BLaER1 (cell line): ENCODE data around the gene KIF18B.

Source experiments
- H3K27ac ChIP-seq: shearing (Covaris generic); formaldehyde crosslinking; 2 replicates; pipeline ENCODE4 v1.8.1; 2022
- H3K27me3 ChIP-seq: shearing (Covaris generic); formaldehyde crosslinking; 2 replicates; pipeline ENCODE4 v1.8.1; 2022
- H3K36me3 ChIP-seq: shearing (Covaris generic); formaldehyde crosslinking; 2 replicates; pipeline ENCODE4 v1.8.1; 2022
- H3K4me1 ChIP-seq: shearing (Covaris generic); formaldehyde crosslinking; 2 replicates; pipeline ENCODE4 v1.8.1; 2022
- H3K4me2 ChIP-seq: shearing (Covaris generic); formaldehyde crosslinking; 2 replicates; pipeline ENCODE4 v1.8.1; 2022
- H3K4me3 ChIP-seq: shearing (Covaris generic); formaldehyde crosslinking; 2 replicates; pipeline ENCODE4 v1.8.1; 2022
- H3K9ac ChIP-seq: shearing (Covaris generic); formaldehyde crosslinking; 2 replicates; pipeline ENCODE4 v1.8.1; 2022
- H3K9me3 ChIP-seq: shearing (Covaris generic); formaldehyde crosslinking; 2 replicates; pipeline ENCODE4 v1.8.1; 2022
- H4K20me1 ChIP-seq: shearing (Covaris generic); formaldehyde crosslinking; 2 replicates; pipeline ENCODE4 v1.8.1; 2022
- Cebpa-rat ChIP-seq: shearing (Covaris generic); IDR thresholded peaks from 2 replicates; pipeline ENCODE4 v1.8.1; 2022

KIF18B gene

GRCh38 chr17:44921122-44921882 is 26.3 kb downstream of the KIF18B start:
- H3K27ac ChIP-seq: peak overlapping the region; percentile 26; the same call in 1 of the 2 replicates
- H3K27me3 ChIP-seq: no peaks in the 10 kb centered on the region
- peak overlapping the region; percentile 72 for H3K4me2 ChIP-seq
- no peaks in the 10 kb centered on the region for H4K20me1 ChIP-seq
- no peak for TF ChIP-seq Cebpa-rat
- peak overlapping the region; percentile 6; the same call in 1 of the 2 replicates for H3K4me3 ChIP-seq
- H3K4me1 ChIP-seq: peaks cover 32% of the 10 kb centered on the region
- H3K9ac ChIP-seq: no peak overlapping the region
- peaks cover 21% of the 10 kb centered on the region for H3K36me3 ChIP-seq
- no peaks in the 10 kb centered on the region for H3K9me3 ChIP-seq

DNA sequence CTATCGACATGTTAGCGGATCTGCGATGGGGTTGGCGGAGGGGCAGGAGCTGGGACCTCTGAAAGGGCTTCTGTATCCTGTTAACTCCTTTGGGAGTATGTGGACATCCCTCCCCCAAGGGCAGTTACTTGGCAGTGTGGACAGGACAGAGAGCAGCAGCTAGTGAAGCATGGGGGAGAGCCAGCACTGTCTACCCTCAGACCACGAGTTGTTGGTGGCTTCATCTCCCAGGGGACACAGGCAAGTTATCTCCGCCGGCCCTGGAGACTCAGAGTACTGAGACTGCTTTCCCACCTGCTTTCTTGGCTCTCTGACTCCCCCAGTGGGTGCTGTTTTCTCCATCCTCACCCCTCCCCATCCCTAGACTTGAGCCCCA is 27.0 kb downstream of the KIF18B start:
- Histone ChIP-seq H3K4me2 (peak overlapping the region; percentile 72), H3K9me3 (no peaks in the 10 kb centered on the region), H3K36me3 (peaks cover 13% of the 10 kb centered on the region), H3K4me3 (peak overlapping the region; percentile 6; the same call in 1 of the 2 replicates), H3K4me1 (peaks cover 32% of the 10 kb centered on the region), H4K20me1 (no peaks in the 10 kb centered on the region), H3K27me3 (no peaks in the 10 kb centered on the region), H3K27ac (0 out of 2 replicates have a peak overlapping the region, but pooled peaks have one; percentile 26), H3K9ac (no peak overlapping the region)
- no peak for TF ChIP-seq Cebpa-rat

GRCh38 chr17:44919885-44920564 is 27.5 kb downstream of the KIF18B start:
- Histone ChIP-seq H3K9me3 (no peaks in the 10 kb centered on the region), H3K27ac (no peak overlapping the region; the same call in 1 of the 2 replicates), H4K20me1 (no peaks in the 10 kb centered on the region), H3K4me1 (peaks cover 32% of the 10 kb centered on the region), H3K27me3 (peaks cover 4% of the 10 kb centered on the region; the same call in 1 of the 2 replicates), H3K36me3 (peaks cover 8% of the 10 kb centered on the region), H3K9ac (peak overlapping the region; percentile 9; the same call in 1 of the 2 replicates), H3K4me2 (peak overlapping the region; percentile 72), H3K4me3 (peak overlapping the region; percentile 6; the same call in 1 of the 2 replicates)
- TF ChIP-seq Cebpa-rat: no peak

DNA sequence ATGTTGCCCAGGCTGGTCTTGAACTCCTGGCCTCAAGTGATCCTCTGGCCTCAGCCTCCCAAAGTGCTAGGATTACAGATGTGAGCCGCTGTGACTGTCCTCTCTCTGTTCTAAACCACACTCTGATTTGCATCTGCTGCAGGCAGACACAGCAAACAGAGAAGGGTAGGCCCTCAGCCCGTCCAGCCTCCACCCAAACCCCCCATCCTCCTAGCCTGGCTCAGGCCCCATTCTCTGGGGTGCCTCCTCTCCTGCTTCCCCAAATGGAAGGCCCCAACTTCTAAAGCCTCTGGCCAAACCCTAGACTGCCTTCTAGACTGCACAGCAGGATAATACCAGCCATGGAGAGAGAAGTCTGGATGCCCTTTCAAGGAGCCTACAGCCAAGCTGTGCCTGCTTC is 28.2 kb downstream of the KIF18B start:
- no peaks in the 10 kb centered on the region for H3K9me3 ChIP-seq
- TF ChIP-seq Cebpa-rat: no peak
- H3K36me3 ChIP-seq: peaks cover 4% of the 10 kb centered on the region; the same call in 1 of the 2 replicates
- H3K27ac ChIP-seq: no peak overlapping the region; the same call in 1 of the 2 replicates
- peaks cover 10% of the 10 kb centered on the region; the same call in 1 of the 2 replicates for H3K27me3 ChIP-seq
- no peak overlapping the region for H3K4me3 ChIP-seq
- peak overlapping the region; percentile 9; the same call in 1 of the 2 replicates for H3K9ac ChIP-seq
- H3K4me1 ChIP-seq: peaks cover 36% of the 10 kb centered on the region
- no peaks in the 10 kb centered on the region for H4K20me1 ChIP-seq
- peak overlapping the region; percentile 72 for H3K4me2 ChIP-seq

- Histone ChIP-seq H3K9me3 (no peaks in the 10 kb centered on the region), H3K36me3 (no peaks in the 10 kb centered on the region), H3K4me1 (peaks cover 43% of the 10 kb centered on the region), H3K4me3 (no peak overlapping the region), H4K20me1 (no peaks in the 10 kb centered on the region), H3K27ac (no peak overlapping the region), H3K9ac (0 out of 2 replicates have a peak overlapping the region, but pooled peaks have one; percentile 41), H3K4me2 (no peak overlapping the region), H3K27me3 (peaks cover 21% of the 10 kb centered on the region)
- no peak for TF ChIP-seq Cebpa-rat
These were observed 29.6 kb downstream of the KIF18B start for GRCh38 chr17:44918006-44918405.

DNA sequence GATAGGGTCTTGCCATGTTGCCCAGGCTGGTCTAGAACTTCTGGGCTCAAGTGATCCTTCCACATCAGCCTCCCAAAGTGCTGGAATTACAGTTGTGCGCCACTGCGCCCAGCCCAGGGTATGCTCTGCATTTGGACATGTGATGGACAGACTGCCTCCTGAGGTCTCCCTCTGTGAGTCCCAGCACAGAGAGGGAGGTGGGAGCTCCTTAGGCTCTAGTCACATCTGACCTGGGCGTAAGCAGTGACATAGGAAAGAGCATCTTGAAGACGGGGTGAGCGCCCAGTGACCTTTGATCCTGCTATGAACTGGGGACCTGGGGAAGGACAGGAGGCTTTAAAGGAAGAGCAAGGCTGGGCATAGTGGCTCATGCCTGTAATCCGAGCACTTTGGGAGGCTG is 30.1 kb downstream of the KIF18B start:
- Histone ChIP-seq H3K36me3 (no peaks in the 10 kb centered on the region), H3K27me3 (peaks cover 27% of the 10 kb centered on the region), H4K20me1 (no peaks in the 10 kb centered on the region), H3K9me3 (no peaks in the 10 kb centered on the region), H3K9ac (no peak overlapping the region), H3K4me1 (peaks cover 43% of the 10 kb centered on the region), H3K4me3 (no peak overlapping the region), H3K27ac (no peak overlapping the region), H3K4me2 (no peak overlapping the region)
- TF ChIP-seq Cebpa-rat: no peak

DNA sequence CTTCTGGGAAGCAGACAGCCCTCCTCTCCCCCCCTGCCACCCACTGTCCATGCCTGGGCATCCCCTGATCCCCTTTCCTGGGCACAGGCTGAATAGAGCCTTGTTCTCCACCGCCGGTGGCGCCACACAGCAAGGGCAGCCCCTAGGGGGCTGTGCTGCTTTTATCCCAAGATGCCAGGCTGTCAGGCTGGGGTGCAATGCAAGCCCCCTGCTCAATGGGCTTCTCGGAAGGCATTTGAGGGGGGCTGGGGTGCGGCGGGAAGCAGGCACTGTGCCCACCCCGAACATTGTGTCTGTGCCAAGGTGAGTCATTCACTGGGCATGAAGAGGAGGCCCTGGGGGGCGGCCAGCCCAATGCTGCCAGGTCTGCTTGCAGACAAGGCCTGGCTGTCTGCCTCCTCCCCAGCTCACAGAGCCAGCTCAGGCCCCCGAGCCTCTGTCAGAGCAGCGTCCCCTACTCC is 30.8 kb downstream of the KIF18B start:
- no peak overlapping the region for H3K4me3 ChIP-seq
- no peak for TF ChIP-seq Cebpa-rat
- no peak overlapping the region for H3K9ac ChIP-seq
- no peaks in the 10 kb centered on the region for H3K36me3 ChIP-seq
- H3K4me2 ChIP-seq: no peak overlapping the region
- H3K4me1 ChIP-seq: peaks cover 36% of the 10 kb centered on the region
- H4K20me1 ChIP-seq: no peaks in the 10 kb centered on the region
- no peaks in the 10 kb centered on the region for H3K9me3 ChIP-seq
- peaks cover 33% of the 10 kb centered on the region for H3K27me3 ChIP-seq
- no peak overlapping the region for H3K27ac ChIP-seq

DNA sequence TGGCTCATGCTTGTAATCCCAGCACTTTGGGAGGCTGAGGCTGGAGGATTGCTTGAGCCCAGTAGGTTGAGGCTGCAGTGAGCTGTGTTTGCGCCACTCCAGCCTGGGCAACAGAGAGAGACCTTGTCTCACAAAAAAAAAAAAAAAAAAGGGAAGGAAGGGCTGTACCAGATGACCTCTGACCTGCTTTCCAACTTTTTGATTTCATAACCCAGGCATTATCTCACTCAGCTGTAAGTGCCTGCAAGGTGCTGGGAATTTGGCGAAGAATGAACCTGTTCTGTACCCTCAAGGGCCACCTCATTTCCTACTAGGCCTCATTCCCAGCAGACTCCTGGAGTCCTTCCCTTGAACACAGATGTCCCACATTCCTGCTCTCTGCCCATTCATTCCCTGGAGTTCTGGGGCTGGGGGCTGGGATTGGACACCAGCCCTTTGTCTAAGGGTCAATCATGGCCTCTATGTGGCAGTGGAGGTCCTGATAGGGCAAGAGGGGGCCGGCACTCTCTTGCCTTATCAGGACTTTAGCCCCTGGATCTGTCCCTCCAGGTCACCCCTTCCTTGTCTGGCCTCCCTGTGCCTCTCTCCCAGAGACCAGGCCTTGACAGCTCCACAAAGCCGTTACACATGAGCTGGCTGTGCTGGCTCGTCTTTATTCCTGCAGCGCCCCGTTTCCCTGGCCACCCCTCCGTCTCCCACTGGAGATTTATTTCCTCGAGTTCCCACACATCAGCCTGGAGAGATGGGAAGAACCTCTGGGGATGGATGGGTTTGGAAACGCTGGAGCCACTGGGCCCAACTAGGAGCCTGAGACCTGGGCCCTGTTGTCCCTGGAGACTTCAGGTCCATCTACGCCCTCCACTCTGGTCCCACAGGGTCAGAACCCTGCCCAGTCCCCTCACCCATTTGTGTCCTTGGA is 31.5 kb downstream of the KIF18B start:
- H3K9ac ChIP-seq: no peak overlapping the region
- no peak for TF ChIP-seq Cebpa-rat
- H3K4me1 ChIP-seq: peaks cover 36% of the 10 kb centered on the region
- H4K20me1 ChIP-seq: no peaks in the 10 kb centered on the region
- no peaks in the 10 kb centered on the region for H3K9me3 ChIP-seq
- H3K27ac ChIP-seq: no peak overlapping the region
- no peaks in the 10 kb centered on the region for H3K36me3 ChIP-seq
- H3K4me2 ChIP-seq: no peak overlapping the region
- H3K27me3 ChIP-seq: peaks cover 40% of the 10 kb centered on the region
- no peak overlapping the region for H3K4me3 ChIP-seq

DNA sequence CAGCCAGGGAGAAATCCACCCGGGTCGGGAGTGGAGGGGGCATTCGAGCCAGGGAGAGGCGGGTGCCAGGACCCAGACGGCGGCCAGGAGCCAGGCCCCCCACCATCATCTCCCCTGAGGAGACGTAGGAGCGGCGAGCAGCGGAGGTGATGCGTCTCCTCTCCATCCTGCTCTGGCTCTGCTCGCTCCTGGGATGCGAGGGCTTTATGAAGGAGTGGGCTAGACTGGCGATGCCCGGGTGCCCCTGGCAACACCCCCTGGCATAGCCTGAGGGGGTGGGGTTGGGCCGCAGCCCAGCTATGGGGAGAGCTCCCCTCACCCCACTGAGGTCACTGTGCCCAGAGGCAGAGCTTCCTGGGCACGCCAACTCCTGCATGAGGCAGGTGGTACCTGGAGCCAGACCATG is 32.2 kb downstream of the KIF18B start, which contains the start of gene GFAP:
TSS of gene GFAP (minus strand) at position 180 of the 406 bp plus-strand sequence. CDS start at position 166, 14 bp downstream.
- Histone ChIP-seq H3K4me2 (peak within 1 kb of the TSS; percentile 19; the same call in 1 of the 2 replicates), H4K20me1 (no peaks in the 10 kb centered on the region), H3K9ac (no peak within 1 kb of the TSS), H3K4me3 (no peak within 1 kb of the TSS), H3K4me1 (peaks cover 36% of the 10 kb centered on the region), H3K36me3 (no peaks in the 10 kb centered on the region), H3K27ac (no peak within 1 kb of the TSS), H3K27me3 (peaks cover 48% of the 10 kb centered on the region), H3K9me3 (no peaks in the 10 kb centered on the region)
- no peak for TF ChIP-seq Cebpa-rat
